22Rv1 (cell line): ENCODE results near the gene GBP1.

Experiments
- ZFX ChIP-seq: fragments of 450-650 bp; IDR thresholded peaks from 2 replicates; pipeline ENCODE4 v1.6.1; 2017; ENCODE audit warnings: antibody characterized with exemption, borderline replicate concordance
- TF ChIP-seq, protein P1 (sequence below): fragments of 450-650 bp; IDR thresholded peaks from 2 replicates; pipeline ENCODE4 v1.5.1; 2017; ENCODE audit warnings: mild to moderate bottlenecking

DNA sequence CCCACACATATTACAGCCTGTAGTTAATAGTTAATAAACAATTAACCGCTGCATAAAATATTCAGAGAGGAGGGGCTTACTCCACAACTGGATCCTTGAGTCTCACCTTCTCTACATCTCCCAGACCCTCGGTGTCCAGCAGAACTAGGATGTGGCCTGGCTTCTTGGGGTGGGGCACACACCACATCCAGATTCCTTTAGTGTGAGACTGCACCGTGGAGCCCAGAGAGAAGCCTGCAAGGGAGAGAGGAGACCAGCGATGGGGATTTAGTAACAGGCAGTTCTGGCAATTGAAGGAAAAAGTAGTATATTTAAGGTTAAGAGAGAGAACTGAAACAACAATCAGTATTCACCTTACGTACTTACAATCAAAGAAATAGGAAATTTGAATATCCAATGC is 4.9 kb downstream of the GBP1 start:
- TF ChIP-seq, protein P1, sequence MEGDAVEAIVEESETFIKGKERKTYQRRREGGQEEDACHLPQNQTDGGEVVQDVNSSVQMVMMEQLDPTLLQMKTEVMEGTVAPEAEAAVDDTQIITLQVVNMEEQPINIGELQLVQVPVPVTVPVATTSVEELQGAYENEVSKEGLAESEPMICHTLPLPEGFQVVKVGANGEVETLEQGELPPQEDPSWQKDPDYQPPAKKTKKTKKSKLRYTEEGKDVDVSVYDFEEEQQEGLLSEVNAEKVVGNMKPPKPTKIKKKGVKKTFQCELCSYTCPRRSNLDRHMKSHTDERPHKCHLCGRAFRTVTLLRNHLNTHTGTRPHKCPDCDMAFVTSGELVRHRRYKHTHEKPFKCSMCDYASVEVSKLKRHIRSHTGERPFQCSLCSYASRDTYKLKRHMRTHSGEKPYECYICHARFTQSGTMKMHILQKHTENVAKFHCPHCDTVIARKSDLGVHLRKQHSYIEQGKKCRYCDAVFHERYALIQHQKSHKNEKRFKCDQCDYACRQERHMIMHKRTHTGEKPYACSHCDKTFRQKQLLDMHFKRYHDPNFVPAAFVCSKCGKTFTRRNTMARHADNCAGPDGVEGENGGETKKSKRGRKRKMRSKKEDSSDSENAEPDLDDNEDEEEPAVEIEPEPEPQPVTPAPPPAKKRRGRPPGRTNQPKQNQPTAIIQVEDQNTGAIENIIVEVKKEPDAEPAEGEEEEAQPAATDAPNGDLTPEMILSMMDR: no peak
- TF ChIP-seq ZFX: no peak
